ENCODE measurements around the gene HEPN1. TPM values are rescaled to one million over a fixed set of nuclear protein-coding genes. Genes with fewer than 3 reads are reported as not detected.

Gene HEPN1
- total RNA-seq = not detected

DNA sequence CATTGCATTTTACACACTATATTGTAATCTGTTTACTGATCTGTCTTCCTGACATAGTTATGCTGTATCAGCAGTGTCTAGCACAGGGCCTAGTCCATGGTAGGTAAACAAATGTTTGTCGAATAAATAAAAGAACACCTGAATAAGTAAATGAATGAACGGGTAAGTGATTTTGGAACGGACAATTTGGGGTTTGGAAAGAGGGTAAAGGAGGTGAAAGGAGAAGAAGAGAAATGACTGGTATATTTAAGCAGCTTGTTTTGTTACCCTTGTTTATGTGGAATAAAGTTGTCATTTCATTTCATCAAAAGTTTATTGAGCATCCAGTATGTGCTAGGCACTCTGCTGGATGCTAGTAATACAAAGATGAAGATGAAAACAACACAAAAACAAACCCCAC is at the start of gene HEPN1:
HEPN1 (plus strand) TSS at position 301 of the 400 bp plus-strand sequence.

GRCh38 chr11:124897674-124898262 is 21.3 kb upstream of the HEPN1 start, which contains the start of gene ROBO4:
Gene ROBO4 (minus strand): TSS chr11:124897865. CDS start chr11:124897795, 70 bp downstream.

GRCh38 chr11:124935548-124936514 is 16.8 kb downstream of the HEPN1 start, which contains the start of gene HEPACAM:
Gene HEPACAM (minus strand): TSS chr11:124936047. CDS start chr11:124936006, 41 bp downstream.

GRCh38 chr11:124953753-124954589 is 34.9 kb downstream of the HEPN1 start, which contains the start of gene CCDC15:
Gene CCDC15 (plus strand): TSS chr11:124954202. CDS start chr11:124954733, 531 bp downstream.

Other genes with a start within 250 kb of the HEPN1 start
- gene SIAE, start 245.5 kb upstream of the HEPN1 start, total RNA-seq = 4.7 TPM
- 3.8 TPM for gene SPA17, start 245.3 kb upstream of the HEPN1 start, total RNA-seq
- 1.9 TPM for gene NRGN, start 179.3 kb upstream of the HEPN1 start, total RNA-seq
- gene VSIG2, start 167.0 kb upstream of the HEPN1 start, total RNA-seq = not detected
- 4.4 TPM for gene ESAM, start 157.0 kb upstream of the HEPN1 start, total RNA-seq
- gene MSANTD2, start 118.8 kb upstream of the HEPN1 start, total RNA-seq = 32.9 TPM
- 7.8 TPM for gene ROBO3, start 53.8 kb upstream of the HEPN1 start, total RNA-seq
- 3.1 TPM for gene ROBO4, start 21.4 kb upstream of the HEPN1 start, total RNA-seq
- 18.2 TPM for gene HEPACAM, start 16.8 kb downstream of the HEPN1 start, total RNA-seq
- gene CCDC15, start 35.0 kb downstream of the HEPN1 start, total RNA-seq = 3.8 TPM
- 1.9 TPM for gene SLC37A2, start 144.1 kb downstream of the HEPN1 start, total RNA-seq
- gene TMEM218, start 192.4 kb downstream of the HEPN1 start, total RNA-seq = 25.0 TPM
- gene PKNOX2, start 245.5 kb downstream of the HEPN1 start, total RNA-seq = 13.1 TPM